ENCODE measurements around the gene ADGRG2.

GRCh38 chrX:19057856-19058255 is 64.4 kb downstream of the ADGRG2 start:
- no peak for TF ChIP-seq ZBTB1 (tag by site-specific recombination; IDR thresholded peaks at IDR 0.05)
- no peak for TF ChIP-seq ZNF274 (IDR thresholded peaks at IDR 0.05; ENCODE audit: low read length)
- TF ChIP-seq ZNF274 (tag by site-specific recombination; IDR thresholded peaks at IDR 0.05; ENCODE audit: borderline replicate concordance) = no peak
- no peak for TF ChIP-seq ZNF677 (tag by site-specific recombination; IDR thresholded peaks at IDR 0.05)
- TF ChIP-seq CTCF (tag by site-specific recombination; IDR thresholded peaks at IDR 0.05) = no peak
- TF ChIP-seq RBAK (tag by site-specific recombination; IDR thresholded peaks at IDR 0.05) = no peak
- no peak for TF ChIP-seq ZNF830 (tag by site-specific recombination; IDR thresholded peaks at IDR 0.05; ENCODE audit: low read depth)
- no peak for TF ChIP-seq ZNF157 (tag by site-specific recombination; IDR thresholded peaks at IDR 0.05)
- no peak for TF ChIP-seq REST (tag by site-specific recombination; IDR thresholded peaks at IDR 0.05)

Measured in HEK293 (cell line).